GM13977 (cell line): ENCODE results near the gene RIPOR2.

Experiments
- DNase-seq: peaks from one replicate; pipeline ENCODE4 v3.0.0; 2012; ENCODE audit warnings: low spot score
- CTCF ChIP-seq: IDR thresholded peaks from 2 replicates; pipeline ENCODE4 v1.5.1; 2012; ENCODE audit warnings: mild to moderate bottlenecking, control low read depth; ENCODE audit not compliant: insufficient read depth; ENCODE audit errors: extremely low read depth, missing control alignments
- in situ Hi-C: fragments of 300-500 bp; cut with MboI; formaldehyde crosslinking; loops from one replicate; pipeline ENCODE4 v1.12.0; 2022; ENCODE audit warnings: low sequenced_read_pairs, low pct_unique_long_range_greater_than_20kb, mixed read lengths, inconsistent platforms; ENCODE audit not compliant: unreplicated experiment

RIPOR2 gene

GRCh38 chr6:24855395-24856245, 80.1 kb downstream of the RIPOR2 start:
- in situ Hi-C loops = loop anchor here (10.0 kb wide), 2 partner anchors 79 to 159 kb away; partner anchors contain the start of gene RIPOR2
- peak; percentile 75 for DNase-seq
- peak; percentile 80 for TF ChIP-seq CTCF

- no peak for TF ChIP-seq CTCF
- in situ Hi-C loops = loop anchor here (10.0 kb wide), 2 partner anchors 81 to 161 kb away; partner anchors contain the start of gene RIPOR2
- DNase-seq = no peak
Observed at GRCh38 chr6:24854077-24854666, 81.6 kb downstream of the RIPOR2 start.

GRCh38 chr6:24851086-24851485, 84.7 kb downstream of the RIPOR2 start:
- DNase-seq = no peak
- no peak for TF ChIP-seq CTCF
- in situ Hi-C loops = loop anchor here (10.0 kb wide), 2 partner anchors 84 to 164 kb away; partner anchors contain the start of gene RIPOR2

GRCh38 chr6:24849713-24850112, 86.0 kb downstream of the RIPOR2 start:
- no peak for TF ChIP-seq CTCF
- in situ Hi-C loops = loop anchor here (10.0 kb wide), 2 partner anchors 85 to 165 kb away; partner anchors contain the start of gene RIPOR2
- no peak for DNase-seq

GRCh38 chr6:24848461-24848860, 87.3 kb downstream of the RIPOR2 start:
- no peak for DNase-seq
- no peak for TF ChIP-seq CTCF
- in situ Hi-C loops = no loop called here

- TF ChIP-seq CTCF = no peak
Observed at GRCh38 chr6:24847402-24847801, 88.4 kb downstream of the RIPOR2 start.

More at GRCh38 chr6:24847402-24847801, 88.4 kb downstream of the RIPOR2 start:
- in situ Hi-C loops = no loop called here
- no peak for DNase-seq
